Osteocyte (in vitro differentiated cells): ENCODE measurements around the gene NUDT10. TPM values are rescaled to one million over a fixed set of nuclear protein-coding genes. Genes with fewer than 3 reads are reported as not detected.
"Not testable (repeated sequence)": the region's sequence is repeated elsewhere in the genome, so short reads cannot be mapped to it uniquely, and the experiment has no call there.

ENCODE experiments used
- DNase-seq: peaks from one replicate; pipeline ENCODE4 v3.0.0; 2021; ENCODE audit warnings: mixed read lengths; ENCODE audit not compliant: unreplicated experiment; ENCODE audit errors: extremely low spot score
- H3K27ac Mint-ChIP-seq: one replicate; pipeline ENCODE4 v1.8.0; 2021; ENCODE audit warnings: mild to moderate bottlenecking, mixed read lengths; ENCODE audit not compliant: unreplicated experiment
- H3K27me3 Mint-ChIP-seq: one replicate; pipeline ENCODE4 v1.8.0; 2021; ENCODE audit warnings: mixed read lengths; ENCODE audit not compliant: unreplicated experiment
- H3K36me3 Mint-ChIP-seq: one replicate; pipeline ENCODE4 v1.8.0; 2021; ENCODE audit warnings: mixed read lengths; ENCODE audit not compliant: unreplicated experiment
- H3K4me1 Mint-ChIP-seq: one replicate; pipeline ENCODE4 v1.8.0; 2021; ENCODE audit warnings: mixed read lengths; ENCODE audit not compliant: unreplicated experiment
- H3K4me3 Mint-ChIP-seq: one replicate; pipeline ENCODE4 v1.8.0; 2021; ENCODE audit warnings: mild to moderate bottlenecking, moderate library complexity, mixed read lengths; ENCODE audit not compliant: unreplicated experiment
- H3K9me3 Mint-ChIP-seq: one replicate; pipeline ENCODE4 v1.8.0; 2021; ENCODE audit warnings: mixed read lengths; ENCODE audit not compliant: unreplicated experiment
- long read RNA-seq: library from polyadenylated mRNA; unstranded; transcript quantifications from one replicate; pipeline ENCODE4 v2.0.0, GENCODE V29; 2021
- total RNA-seq: library from RNA; stranded (reverse); gene quantifications from 2 replicates; pipeline ENCODE4 v1.2.1, GENCODE V29; 2021
- TF ChIP-seq, protein P1 (sequence below): fragments of 200-600 bp; sonication (generic); IDR thresholded peaks from 2 replicates; pipeline ENCODE4 v1.5.0; 2021; ENCODE audit warnings: antibody characterized with exemption, mild to moderate bottlenecking, moderate library complexity

Gene NUDT10
- 0.39 and 0.59 TPM in 2 replicates for total RNA-seq
- long read RNA-seq, partial matches to known transcripts: 0 of 3 reads
- long read RNA-seq, other reads (novel, unspliced or antisense): 0 of 3 reads

DNA sequence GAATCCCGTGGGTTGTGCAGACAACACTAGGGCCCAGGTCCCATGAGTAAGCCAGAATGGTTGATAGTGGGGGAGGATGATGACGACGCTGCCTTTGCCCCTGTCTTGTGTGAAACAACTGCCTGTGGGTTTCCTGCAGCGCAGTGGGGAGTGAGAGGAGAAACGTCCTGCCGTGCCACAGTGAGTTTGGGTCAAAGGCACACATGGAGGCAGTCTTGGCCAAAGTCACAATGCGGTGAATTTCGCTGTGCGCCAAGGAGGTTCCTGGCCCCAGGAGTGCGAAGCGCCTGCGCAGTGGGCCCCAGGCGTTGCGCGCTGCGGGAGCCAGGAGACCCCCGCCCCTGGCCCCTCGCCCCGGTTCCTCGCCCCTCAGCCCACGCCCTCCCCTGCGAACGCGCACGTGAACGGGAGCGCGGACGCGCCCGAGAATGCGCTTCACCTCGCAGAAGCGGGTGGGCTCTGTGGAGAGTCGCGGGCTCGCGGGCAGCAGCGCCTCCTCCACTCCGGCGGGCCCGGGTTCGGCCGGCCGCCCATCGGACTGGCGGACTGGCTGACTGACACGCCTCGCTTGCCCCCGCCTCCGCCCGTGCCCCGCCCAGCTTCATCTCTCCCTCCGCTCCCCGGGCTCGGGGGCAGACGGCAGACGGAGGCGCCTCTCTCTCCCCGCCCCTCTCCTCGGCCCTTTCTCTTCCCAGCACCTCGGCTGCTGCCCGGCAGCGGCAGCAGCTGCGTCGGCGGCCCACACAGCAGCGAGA is at the start of gene NUDT10:
NUDT10 (plus strand) TSS at position 635 of the 755 bp plus-strand sequence. CDS start 144 bp downstream, outside the sequence.
- peaks cover 7% of the 10 kb centered on the region for H3K9me3 Mint-ChIP-seq
- DNase-seq: peak; percentile 87
- H3K4me3 Mint-ChIP-seq: peak within 1 kb of the TSS; percentile 80
- peaks cover 6% of the 10 kb centered on the region for H3K4me1 Mint-ChIP-seq
- TF ChIP-seq, protein P1, sequence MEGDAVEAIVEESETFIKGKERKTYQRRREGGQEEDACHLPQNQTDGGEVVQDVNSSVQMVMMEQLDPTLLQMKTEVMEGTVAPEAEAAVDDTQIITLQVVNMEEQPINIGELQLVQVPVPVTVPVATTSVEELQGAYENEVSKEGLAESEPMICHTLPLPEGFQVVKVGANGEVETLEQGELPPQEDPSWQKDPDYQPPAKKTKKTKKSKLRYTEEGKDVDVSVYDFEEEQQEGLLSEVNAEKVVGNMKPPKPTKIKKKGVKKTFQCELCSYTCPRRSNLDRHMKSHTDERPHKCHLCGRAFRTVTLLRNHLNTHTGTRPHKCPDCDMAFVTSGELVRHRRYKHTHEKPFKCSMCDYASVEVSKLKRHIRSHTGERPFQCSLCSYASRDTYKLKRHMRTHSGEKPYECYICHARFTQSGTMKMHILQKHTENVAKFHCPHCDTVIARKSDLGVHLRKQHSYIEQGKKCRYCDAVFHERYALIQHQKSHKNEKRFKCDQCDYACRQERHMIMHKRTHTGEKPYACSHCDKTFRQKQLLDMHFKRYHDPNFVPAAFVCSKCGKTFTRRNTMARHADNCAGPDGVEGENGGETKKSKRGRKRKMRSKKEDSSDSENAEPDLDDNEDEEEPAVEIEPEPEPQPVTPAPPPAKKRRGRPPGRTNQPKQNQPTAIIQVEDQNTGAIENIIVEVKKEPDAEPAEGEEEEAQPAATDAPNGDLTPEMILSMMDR: no peak
- H3K27me3 Mint-ChIP-seq: peaks cover 4% of the 10 kb centered on the region
- no peaks in the 10 kb centered on the region for H3K36me3 Mint-ChIP-seq
- no peak within 1 kb of the TSS for H3K27ac Mint-ChIP-seq

DNA sequence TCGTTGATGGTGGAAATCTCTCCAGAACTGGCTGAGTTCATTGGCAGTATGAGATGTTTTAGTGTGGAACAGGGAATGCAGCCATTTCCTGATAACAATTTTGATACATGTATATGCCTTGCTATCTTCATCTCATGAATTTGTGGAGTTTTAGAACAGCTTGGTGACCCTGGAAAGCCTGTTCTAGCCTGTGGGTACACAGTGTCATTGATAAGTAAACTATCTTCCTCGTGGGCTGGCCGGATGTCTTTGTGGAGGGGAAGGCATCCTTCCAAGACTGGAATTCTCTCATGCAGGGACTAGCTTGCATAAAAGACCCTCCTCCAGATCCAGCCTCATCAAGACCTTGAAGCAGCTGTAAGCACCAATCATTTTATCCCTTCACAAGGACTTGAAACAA is 40.2 kb upstream of the NUDT10 start:
- no peak overlapping the region for H3K4me3 Mint-ChIP-seq

DNA sequence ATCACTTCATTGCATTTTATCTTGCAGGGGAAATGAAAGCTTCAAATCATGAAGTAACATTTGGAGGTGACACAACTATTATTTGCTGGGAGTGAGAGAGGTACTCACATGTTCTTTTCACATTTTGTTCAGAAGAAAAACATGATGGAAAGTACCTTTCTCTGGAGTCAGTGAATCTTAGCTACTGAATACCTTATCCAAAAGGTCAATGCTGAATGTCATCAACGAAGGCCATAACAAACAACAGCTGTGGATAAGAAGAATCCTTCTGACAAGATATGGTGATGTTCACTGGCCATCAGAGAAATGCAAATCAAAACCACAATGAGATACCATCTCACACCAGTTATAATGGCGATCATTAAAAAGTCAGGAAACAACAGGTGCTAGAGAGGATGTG is 36.5 kb upstream of the NUDT10 start:
- no peaks in the 10 kb centered on the region for H3K4me1 Mint-ChIP-seq
- no peaks in the 10 kb centered on the region for H3K27me3 Mint-ChIP-seq
- no peak for DNase-seq
- no peak overlapping the region for H3K4me3 Mint-ChIP-seq
- TF ChIP-seq, protein P1: no peak
- H3K36me3 Mint-ChIP-seq: no peaks in the 10 kb centered on the region
- no peak overlapping the region for H3K27ac Mint-ChIP-seq
- peaks cover 15% of the 10 kb centered on the region for H3K9me3 Mint-ChIP-seq

More for the DNA sequence above, 40.2 kb upstream of the NUDT10 start:
- TF ChIP-seq, protein P1: no peak
- H3K36me3 Mint-ChIP-seq: no peaks in the 10 kb centered on the region
- no peaks in the 10 kb centered on the region for H3K27me3 Mint-ChIP-seq
- peaks cover 19% of the 10 kb centered on the region for H3K9me3 Mint-ChIP-seq
- no peak for DNase-seq
- no peak overlapping the region for H3K27ac Mint-ChIP-seq
- H3K4me1 Mint-ChIP-seq: no peaks in the 10 kb centered on the region

GRCh38 chrX:51316271-51316670 is 16.4 kb upstream of the NUDT10 start:
- peaks cover 30% of the 10 kb centered on the region for H3K9me3 Mint-ChIP-seq
- no peak for DNase-seq
- H3K4me1 Mint-ChIP-seq: no peaks in the 10 kb centered on the region
- TF ChIP-seq, protein P1: no peak
- no peaks in the 10 kb centered on the region for H3K36me3 Mint-ChIP-seq
- H3K4me3 Mint-ChIP-seq: no peak overlapping the region
- no peaks in the 10 kb centered on the region for H3K27me3 Mint-ChIP-seq
- no peak overlapping the region for H3K27ac Mint-ChIP-seq

DNA sequence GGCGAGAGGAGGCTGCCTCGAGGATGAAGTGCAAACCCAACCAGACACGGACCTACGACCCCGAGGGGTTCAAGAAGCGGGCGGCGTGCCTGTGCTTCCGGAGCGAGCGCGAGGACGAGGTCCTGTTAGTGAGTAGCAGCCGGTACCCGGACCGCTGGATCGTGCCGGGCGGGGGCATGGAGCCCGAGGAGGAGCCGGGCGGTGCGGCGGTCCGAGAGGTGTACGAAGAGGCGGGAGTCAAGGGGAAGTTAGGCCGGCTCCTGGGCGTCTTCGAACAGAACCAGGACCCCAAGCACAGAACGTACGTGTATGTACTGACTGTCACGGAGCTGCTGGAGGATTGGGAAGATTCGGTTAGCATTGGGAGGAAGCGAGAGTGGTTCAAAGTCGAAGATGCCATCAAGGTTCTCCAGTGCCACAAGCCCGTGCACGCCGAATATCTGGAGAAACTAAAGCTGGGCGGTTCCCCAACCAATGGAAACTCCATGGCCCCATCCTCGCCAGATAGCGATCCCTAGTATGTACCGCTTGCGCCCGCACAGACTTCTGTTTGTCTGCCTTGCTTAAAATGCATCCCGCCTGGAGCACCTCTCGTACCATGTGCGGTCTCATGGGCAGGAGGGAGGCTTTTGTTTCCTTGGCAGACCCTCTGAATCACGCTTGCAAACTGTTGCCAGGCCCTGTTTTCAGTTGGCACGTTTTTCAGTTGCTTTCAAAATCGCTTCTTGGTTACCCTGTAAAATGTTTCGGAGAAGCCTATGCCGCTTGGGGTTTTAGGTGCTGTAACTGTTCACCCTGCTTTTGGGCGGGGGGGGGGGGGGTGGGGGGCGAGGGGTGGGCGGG is 542 bp downstream of the NUDT10 start:
- H3K4me1 Mint-ChIP-seq, H3K9me3 Mint-ChIP-seq, H3K27me3 Mint-ChIP-seq, DNase-seq, H3K36me3 Mint-ChIP-seq, H3K27ac Mint-ChIP-seq: not testable (repeated sequence)
- H3K4me3 Mint-ChIP-seq: peak overlapping the region; percentile 80
